HG02610 (cell line): ENCODE data around the gene USP33.
A peak's percentile ranks its signal among the peaks of the same experiment; 100 is the strongest.
"Not testable (repeated sequence)": the region's sequence is repeated elsewhere in the genome, so short reads cannot be mapped to it uniquely, and the experiment has no call there.

Source experiments
- ATAC-seq: cut with Tn5 transposase; IDR thresholded peaks from one replicate; pipeline ENCODE4 v1.9.1; 2021; ENCODE audit warnings: mild to moderate bottlenecking, moderate library complexity; ENCODE audit not compliant: unreplicated experiment

The USP33 gene

DNA sequence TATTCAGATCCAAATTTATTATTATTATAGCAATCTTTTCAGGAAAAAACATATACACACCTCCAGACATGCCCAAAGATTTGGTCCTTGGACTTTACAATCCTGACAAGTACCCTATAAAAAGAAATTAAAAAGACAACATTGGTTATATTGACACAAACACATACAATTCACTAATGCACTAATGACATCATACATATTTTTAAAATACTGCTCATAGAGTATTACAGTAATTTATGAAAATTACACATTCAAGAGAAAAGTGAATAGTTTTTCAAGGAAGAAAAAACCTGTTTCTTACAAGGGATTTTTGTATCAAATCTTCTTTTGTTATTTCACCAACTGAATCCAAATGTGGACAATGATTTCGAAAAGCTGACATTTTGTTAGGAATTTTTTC is 18.3 kb downstream of the USP33 start:
- ATAC-seq, result no peak

DNA sequence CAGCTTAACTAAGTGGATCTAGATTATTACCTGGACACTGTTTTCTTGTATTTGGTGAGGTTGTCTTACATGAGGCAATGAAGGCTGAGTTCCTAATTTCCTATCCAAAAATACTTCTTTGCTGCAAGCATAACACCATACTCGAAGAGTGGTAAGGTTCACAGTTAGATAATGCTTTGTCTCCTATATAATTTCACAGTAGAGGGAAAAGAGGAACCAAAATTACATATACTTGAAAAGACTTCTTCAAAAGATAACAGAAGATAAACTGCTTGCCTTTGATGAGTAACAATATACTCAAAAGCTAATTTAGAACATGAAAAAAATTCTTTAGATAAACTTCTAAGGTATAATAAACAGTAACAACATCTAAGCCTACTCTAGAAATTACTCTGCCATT is 20.4 kb downstream of the USP33 start:
- ATAC-seq, result no peak

DNA sequence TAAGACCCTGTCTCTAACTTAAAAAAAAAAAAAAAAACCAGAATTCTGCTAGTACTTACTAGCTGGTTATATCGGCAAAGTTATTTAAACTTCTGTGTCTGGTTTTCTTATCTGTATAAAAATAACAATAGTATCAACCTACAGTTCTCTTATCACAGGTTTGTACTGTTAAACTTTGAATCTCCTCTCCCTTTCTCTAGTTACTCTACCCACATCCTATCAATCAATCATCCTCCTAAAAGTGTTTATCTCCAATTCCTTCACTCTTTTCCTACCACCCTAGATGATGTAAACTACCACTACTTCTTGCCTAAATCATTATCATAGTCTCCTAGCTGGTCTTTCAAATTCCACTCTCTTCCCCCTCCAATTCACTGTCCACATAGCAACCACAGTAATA is 27.6 kb downstream of the USP33 start:
- ATAC-seq, result no peak

DNA sequence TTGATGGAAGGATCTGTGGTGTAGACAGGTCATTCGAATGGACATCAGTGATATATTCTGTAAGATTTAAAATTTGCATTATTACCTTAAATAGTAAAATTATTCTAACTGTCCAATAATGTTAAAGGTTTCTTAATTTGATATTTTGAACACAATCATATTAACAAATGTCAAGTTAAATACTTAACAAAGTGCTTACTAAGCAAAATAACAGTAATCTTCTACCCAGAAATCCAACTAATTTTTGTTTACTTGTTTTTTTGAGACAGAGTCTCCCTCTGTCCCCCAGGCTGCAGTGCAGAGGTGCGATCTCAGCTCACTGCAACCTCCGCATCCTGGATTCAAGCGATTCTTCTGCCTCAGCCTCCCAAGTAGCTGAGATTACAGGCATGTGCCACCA is 33.9 kb downstream of the USP33 start:
- no peak for ATAC-seq

DNA sequence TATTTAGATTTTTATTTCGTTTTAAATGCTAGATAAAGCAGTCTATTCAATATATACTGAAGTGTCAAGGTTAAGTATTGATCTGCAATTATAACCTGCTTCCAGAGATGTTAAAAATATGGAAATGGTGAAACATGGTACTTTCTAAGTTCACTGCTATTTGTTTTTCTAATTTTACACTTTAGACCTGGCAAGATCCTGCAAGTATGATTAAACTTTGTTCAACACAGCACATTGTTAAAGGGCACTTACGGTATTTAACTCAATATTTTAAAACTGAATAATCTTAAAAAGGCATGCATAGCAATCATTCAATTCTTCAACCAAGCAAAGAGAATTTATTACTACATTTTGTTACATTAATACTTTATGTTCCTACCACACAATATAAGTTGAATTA is 41.5 kb downstream of the USP33 start:
- no peak for ATAC-seq

DNA sequence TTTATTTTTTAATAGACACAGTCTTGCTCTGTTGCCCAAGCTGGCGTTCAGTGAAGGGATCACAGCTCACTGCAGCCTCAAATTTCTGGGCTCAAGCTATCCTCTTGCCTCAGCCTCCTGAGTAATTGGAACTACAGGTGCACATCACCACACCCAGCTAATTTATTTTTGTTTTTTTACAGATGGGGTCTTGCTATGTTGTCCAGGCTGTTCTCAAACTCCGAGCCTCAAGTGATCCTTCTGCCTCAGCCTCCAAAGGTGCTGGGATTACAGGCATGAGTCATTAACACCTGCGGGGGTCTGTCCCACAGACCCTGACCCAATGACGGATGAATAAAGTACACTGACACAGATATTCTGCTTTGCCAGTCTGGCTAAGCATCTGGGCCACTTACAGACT is 43.6 kb downstream of the USP33 start:
- ATAC-seq, result no peak

DNA sequence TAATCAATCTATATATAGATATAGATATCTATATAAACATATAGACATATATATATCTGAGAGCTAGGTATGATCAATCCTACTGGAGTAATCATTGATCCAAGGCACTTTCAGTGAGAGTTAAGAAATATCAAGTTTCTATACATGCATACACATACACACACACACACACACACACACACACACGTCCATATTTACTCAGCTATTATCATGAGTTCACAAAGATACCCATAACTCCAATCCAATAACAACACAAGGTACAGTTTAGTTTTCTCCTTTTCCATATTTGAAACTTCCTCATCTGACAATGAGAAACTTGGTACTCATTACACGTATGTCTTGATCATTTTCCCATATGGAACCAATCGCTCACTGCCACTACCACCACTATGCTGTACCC is 49.9 kb downstream of the USP33 start:
- no peak for ATAC-seq

DNA sequence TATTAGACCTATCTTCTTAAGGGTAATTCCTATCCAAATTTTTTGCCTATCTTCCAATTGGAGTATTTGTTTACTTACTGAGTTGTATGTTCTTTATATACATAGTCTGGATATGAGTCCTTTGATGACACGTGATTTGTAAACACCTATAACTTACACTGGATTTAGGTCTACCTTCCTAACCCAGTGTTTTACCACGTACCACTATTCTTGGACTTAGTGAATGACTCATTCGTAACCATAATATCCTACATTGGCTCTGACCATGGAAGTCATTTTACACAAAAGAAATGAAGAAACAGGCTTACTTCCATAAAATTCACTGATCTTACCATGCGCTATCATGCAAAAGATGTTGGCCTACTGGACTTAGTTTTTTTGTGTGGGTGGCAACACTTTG is 53.3 kb downstream of the USP33 start:
- ATAC-seq, result no peak

DNA sequence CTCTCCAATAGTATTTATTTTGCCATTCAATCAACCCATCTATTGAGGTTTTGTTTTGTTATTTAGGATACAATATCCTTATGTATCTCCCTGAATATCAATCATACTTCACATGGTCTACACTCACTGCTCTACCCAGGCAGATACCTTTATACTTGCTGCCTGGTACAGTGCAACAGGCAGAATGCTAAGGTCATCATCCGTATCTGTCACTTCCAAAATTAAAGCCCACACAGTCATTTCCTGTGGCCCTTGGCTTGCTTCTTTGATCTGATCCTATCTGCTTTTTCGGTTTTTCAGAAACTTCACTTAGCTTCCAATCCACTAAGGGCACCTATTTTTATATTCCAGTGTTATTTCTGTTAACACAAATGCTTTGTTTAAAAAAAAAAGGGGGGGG is 54.9 kb downstream of the USP33 start:
- no peak for ATAC-seq

DNA sequence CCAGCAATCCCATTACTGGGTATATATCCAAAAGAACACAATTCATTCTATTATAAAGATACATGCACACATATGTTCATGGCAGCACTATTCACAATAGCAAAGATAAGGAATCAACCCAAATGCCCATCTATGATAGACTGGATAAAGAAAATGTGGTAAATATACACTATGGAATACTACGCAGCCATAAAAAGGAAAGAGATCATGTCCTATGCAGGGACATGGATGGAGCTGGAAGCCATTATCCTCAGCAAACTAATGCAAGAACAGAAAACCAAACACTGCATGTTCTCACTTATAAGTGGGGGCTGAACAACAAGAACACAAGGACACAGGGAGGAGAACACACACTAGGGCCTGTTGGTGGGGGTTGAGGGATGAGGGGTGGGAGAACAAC is 60.0 kb downstream of the USP33 start:
- not testable (repeated sequence) for ATAC-seq

DNA sequence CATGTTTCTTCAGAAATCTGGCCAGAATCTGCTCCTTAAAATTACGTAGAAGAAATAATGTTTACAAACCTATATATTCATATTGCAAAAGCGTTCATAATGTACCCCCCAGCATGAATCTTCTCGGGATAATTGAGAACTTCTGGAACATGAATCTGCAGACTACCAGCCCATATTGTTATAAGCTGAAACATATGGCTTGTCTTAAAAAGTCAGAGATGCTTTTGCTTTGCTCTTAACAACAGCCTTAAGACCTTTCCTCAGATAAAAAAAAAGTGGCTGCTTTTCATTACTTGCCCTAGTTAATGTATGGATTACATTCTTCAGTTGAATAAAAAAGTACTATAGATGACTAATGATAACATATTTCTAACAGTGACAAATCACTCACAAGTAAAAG is 62.2 kb downstream of the USP33 start:
- no peak for ATAC-seq

DNA sequence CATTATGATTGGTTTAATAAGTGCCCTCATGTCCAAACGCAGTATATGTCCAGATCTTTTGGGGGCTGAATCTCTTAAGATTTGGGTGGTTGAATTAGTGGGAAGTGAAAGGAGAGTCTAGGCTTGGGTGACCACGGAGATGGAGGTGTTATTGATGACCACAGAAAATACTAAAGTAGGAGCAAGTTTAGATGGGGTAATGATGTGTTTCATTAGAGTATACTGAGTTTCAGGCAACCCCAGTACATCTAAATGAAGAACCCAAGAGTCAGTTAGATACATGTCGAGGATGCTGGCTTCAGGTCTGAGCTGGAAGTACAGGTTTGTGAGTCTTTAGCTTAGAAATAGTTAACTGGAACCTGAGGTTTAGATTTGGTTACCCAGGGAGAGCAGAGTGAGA is 70.7 kb downstream of the USP33 start:
- no peak for ATAC-seq

DNA sequence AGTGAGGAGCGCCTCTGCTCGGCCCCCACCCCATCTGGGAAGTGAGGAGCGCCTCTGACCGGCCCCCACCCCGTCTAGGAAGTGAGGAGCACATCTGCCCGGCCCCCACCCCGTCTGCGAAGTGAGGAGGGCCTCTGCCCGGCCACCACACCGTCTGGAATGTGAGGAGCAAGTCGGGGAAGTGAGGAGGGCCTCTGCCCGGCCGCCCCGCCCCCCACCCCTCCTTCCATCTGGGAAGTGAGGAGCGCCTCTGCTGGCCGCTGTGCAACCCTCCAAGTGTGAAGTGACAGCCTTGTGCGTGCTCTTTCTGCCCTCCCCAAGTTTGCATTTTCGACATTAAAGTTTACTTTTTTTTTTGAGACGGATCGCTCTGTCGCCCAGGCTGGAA is 72.1 kb downstream of the USP33 start:
- no peak for ATAC-seq

DNA sequence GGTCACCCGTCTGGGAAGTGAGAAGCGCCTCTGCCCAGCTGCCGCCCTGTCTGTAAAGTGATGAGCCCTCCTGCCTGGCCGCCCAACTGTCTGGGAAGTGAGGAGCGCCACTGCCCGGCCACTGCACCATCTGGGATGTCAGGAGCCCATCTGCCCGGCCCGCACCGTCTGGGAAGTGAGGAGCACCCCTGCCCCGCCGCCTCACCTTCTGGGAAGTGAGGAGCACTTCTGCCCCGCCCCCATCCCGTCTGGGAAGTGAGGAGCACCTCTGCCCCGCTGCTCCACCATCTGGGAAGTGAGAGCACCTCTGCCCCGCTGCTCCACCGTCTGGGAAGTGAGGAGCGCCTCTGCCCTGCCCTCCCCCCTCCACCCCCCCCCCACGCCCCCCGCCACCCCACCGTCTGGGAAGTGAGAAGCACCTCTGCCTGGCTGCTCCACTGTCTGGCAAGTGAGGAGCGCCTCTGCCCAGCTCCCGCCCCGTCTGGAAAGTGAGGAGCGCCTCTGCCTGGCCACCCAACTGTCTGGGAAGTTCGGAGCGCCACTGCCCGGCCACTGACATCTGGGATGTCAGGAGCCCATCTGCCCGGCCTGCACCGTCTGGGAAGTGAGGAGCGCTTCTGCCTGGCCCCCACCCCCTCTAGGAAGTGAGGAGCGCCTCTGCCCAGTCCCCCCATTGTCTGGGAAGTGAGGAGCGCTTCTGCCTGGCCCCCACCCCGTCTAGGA is 72.7 kb downstream of the USP33 start:
- no peak for ATAC-seq

DNA sequence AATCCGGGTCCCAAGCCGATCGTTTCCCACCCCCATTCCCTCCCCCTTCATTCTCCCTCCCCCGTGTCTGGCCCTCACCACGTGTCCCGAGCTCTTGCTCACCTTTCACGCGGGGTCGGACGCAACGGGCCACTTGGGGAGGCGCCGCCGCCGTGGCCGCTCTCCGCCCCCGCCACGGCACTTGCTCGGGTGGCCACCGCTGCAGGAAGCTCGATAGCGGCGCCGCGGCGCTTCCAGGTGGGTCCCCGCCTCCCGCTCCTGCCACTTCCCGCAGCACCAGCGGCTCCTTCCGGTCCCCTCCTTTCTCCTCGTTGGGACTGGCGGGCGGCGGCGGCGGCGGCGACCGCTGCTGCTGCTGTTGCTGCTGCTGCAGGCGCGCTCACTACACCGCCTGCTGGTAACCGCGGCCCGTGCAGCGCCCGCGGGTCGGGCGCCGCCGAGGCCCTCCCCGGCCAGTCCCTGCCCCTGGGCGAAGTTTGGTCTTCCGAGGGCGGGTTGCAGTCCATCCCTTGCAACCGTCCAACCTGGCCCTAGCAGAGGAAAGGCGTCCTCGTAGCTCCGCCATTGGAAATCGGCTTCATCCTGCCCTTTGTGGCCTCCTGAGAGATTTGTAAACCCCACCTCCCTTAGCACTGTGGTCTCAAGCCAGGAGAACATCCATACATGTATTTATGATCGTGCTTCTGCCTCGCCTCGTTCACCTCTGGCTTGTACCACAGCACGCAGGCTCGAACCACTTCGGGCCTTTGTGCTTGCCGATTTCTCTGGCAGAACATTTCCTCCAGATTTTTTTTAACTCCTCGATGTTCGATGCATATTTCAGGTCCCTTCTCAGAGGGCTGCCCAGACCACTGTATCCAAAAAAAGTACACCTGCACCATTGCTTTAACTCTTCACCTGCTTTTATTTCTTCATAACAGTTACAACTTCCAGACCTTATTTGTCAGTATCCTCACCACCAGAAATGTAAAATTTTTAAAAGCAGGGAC is 76.2 kb downstream of the USP33 start:
- peak; percentile 81 for ATAC-seq

DNA sequence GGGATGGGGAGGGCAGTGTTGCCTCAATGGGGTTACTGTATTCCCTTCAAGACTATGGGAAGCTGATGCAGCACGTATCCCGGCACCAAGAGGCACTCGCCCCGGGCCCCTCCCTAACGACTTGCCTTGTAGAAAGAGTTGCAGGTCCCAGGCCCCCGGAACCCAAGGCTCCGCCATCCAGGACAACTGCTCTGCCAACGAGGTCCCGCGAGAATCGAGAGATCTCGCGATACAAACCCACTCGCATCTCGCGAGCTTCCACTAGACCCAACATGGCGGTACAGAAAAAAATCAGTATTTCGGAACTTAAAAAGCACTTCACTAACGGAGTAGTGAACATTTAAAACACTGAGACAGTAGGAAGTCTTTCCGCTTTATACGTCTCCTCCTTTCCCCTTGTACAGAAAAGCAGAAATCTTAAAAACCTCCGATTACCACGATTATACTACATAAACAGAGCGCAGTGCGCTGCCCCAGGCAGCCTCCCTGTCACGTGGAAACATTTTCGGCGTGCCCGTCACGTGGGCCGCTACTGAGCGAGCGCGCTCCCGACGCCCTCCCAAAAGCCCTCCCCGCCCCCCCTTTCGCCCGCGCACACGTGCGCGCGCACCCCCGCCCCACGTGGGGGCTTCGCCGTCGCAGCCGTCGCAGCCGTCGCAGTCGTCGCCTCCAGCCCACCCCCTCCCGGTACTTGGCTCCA is 77.0 kb downstream of the USP33 start, which contains the start of gene ZZZ3:
ZZZ3 (minus strand) TSS at position 199 of the 700 bp plus-strand sequence. CDS start 49,304 bp downstream, outside the sequence.
- peak; percentile 73 for ATAC-seq

DNA sequence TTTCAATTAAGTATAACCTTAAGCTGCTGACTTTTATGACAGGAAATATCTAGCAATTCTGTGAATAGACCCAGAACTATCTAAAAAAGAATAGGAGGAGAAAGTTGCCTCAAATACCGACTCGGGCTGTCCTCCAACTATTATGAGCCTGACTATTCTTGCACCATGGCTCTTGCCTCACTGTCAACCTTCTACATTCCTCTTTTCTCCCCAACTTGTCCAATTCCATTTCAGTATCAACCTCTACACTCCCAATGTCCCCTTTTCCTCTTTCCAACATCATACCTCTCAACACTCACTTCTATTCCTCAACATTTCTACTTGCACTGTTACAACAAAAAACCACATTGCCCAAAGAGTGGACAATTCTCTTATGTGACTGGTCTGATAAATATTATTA is 79.5 kb downstream of the USP33 start:
- no peak for ATAC-seq

DNA sequence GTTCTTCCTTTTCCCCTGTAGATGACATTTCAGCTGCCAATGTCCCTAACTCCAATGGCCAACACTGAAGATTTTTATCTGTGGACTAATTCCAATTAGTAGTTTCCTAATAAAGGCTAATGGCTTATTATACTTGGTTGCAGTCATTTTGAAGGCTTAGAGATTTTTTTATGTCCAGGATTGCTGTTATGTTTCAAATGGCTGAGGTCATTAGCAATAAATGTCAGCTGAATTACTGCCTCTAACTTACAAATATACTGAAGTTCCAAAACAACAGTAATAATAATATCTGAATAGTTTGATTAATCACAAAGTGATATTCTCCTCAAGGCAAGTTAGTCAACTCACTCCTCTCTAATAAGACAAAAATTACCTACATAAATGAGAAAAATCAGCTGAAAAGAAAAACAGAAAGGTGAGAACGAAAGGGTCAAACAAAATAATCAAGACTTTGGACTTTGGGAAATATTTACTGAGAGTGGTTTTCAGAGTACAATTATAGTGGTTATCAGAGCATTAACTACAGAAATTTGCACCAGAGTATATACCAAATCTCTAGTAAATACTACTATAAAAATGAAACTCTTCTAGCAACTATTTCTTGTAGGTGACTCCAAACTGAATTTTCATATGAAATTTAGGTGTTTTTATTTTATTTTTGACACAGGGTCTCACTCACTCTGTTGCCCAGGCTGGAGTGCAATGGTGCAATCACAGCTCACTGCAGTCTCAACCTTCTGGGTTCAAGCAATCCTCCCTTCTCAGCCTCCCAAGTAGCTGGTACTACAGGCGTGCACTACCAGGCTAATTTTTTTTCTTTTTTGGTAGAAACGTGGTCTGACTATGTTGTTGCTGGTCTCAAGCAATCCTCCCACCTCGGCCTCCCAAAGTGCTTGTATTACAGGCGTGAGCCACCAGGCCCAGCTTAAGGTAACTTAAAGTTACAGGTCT is 80.7 kb downstream of the USP33 start:
- ATAC-seq, result no peak

DNA sequence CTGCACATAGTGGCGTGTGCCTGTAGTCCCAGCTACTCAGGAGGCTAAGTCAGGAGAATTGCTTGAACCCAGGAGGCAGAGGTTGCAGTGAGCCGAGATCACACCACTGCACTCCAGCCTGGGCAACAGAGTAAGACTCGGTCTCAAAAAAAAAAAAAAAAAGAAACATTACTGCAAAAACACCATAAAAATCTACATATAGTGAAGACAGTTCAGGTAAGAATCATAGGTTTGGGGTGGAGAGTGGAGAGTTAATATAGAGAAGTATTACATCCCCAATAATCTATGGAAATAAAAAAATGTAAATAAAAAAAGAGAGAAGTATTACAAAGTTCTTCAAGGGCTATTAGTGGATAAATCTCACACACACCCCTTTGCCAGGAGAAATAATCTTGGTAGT is 84.8 kb downstream of the USP33 start:
- ATAC-seq, result not testable (repeated sequence)

DNA sequence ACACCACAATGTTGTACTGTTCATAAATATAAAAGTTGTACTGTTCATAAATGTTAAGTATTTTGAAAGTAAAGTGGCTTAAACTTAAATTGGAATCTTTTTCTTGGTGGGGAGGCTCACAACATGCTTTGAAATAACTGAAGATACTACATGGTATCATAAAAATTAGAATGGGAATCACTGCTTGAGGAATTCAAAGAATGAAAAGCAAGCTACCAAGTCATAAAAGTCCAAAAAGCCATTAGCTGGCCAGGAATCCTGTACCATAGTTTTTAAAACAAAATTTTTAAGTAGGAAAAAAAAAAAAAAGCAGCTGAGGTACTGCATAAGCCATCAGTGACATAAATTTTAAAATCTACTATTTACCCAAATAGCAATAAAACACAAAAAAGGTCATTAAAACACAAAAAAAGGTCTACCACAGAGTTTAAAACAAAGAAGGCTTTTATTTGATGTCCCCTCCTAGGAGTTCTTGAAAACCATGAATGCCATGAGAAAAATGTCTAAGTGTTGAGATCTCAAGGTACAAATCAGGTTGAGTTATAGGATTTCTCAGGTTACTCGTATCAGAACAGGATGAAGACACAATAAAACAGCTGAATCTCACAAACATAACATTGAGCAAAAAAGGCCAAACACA is 85.8 kb downstream of the USP33 start:
- no peak for ATAC-seq
